Measurements from ENCODE around the gene FAM110D. TPM values are rescaled to one million over a fixed set of nuclear protein-coding genes. Genes with fewer than 3 reads are reported as not detected.

Gene FAM110D
- total and polyA plus RNA-seq, 7 donors, result 1.2 to 2.9 (median 1.4) TPM

GRCh38 chr1:26130695-26131094 is 28.2 kb upstream of the FAM110D start:
- intact Hi-C loops (cut with DNase I), result no loop called here
- Histone ChIP-seq H3K27me3 (ENCODE audit: insufficient read depth in 3 of 3, low read length in 2 of 3) (no peaks in the 10 kb centered on the region), H3K9me3 (no peaks in the 10 kb centered on the region), H3K4me1 (peaks cover 22% of the 10 kb centered on the region), H3K36me3 (ENCODE audit: insufficient read depth in 1 of 2, low read depth in 1 of 2) (no peaks in the 10 kb centered on the region), H3K27ac (no peak overlapping the region), H3K4me3 (no peak overlapping the region)
- DNase-seq (no peak), ATAC-seq (peak in 1 of 4 donors; percentile 38)
- no peak for TF ChIP-seq CTCF (IDR thresholded peaks at IDR 0.05)
- WGBS, 3 donors, result 40 to 50% (median 46%) methylated on average over 1 of the region's 1 CpG

- Histone ChIP-seq H3K36me3 (ENCODE audit: insufficient read depth in 1 of 2, low read depth in 1 of 2) (no peaks in the 10 kb centered on the region), H3K4me1 (peaks cover 12% of the 10 kb centered on the region), H3K9me3 (no peaks in the 10 kb centered on the region), H3K4me3 (no peak overlapping the region), H3K27me3 (ENCODE audit: insufficient read depth in 3 of 3, low read length in 2 of 3) (no peaks in the 10 kb centered on the region), H3K27ac (no peak overlapping the region)
- ATAC-seq (no peak), DNase-seq (no peak)
- 77 to 82% (median 78%) methylated on average over 5 of the region's 5 CpGs for WGBS, 3 donors
- intact Hi-C loops (cut with DNase I), result no loop called here
- no peak for TF ChIP-seq CTCF (IDR thresholded peaks at IDR 0.05)
These were observed 26.6 kb upstream of the FAM110D start for GRCh38 chr1:26132128-26132833.

GRCh38 chr1:26132834-26133167 is 26.1 kb upstream of the FAM110D start:
- intact Hi-C loops (cut with DNase I), result no loop called here
- Histone ChIP-seq H3K27me3 (ENCODE audit: insufficient read depth in 3 of 3, low read length in 2 of 3) (no peaks in the 10 kb centered on the region), H3K4me1 (peaks cover 7% of the 10 kb centered on the region), H3K36me3 (ENCODE audit: insufficient read depth in 1 of 2, low read depth in 1 of 2) (no peaks in the 10 kb centered on the region), H3K27ac (no peak overlapping the region), H3K4me3 (no peak overlapping the region), H3K9me3 (no peaks in the 10 kb centered on the region)
- no peak for ATAC-seq
- 97 to 99% (median 98%) methylated on average over 2 of the region's 2 CpGs for WGBS, 3 donors
- DNase-seq, result no peak
- TF ChIP-seq CTCF (IDR thresholded peaks at IDR 0.05), result no peak

GRCh38 chr1:26134466-26134865 is 24.4 kb upstream of the FAM110D start:
- no peaks in the 10 kb centered on the region for H3K36me3 ChIP-seq (ENCODE audit: insufficient read depth in 1 of 2, low read depth in 1 of 2)
- intact Hi-C loops (cut with DNase I), result no loop called here
- no peaks in the 10 kb centered on the region for H3K4me1 ChIP-seq
- 93 to 98% (median 93%) methylated on average over 3 of the region's 3 CpGs for WGBS, 3 donors
- H3K4me3 ChIP-seq, result no peak overlapping the region
- H3K27ac ChIP-seq, result no peak overlapping the region
- ATAC-seq (no peak), DNase-seq (no peak)
- TF ChIP-seq CTCF (IDR thresholded peaks at IDR 0.05), result no peak
- H3K27me3 ChIP-seq (ENCODE audit: insufficient read depth in 3 of 3, low read length in 2 of 3), result no peaks in the 10 kb centered on the region
- H3K9me3 ChIP-seq, result no peaks in the 10 kb centered on the region

GRCh38 chr1:26138974-26139558 is 19.8 kb upstream of the FAM110D start:
- WGBS, 3 donors, result 56 to 66% (median 58%) methylated on average over 3 of the region's 3 CpGs
- intact Hi-C loops (cut with DNase I), result no loop called here
- Histone ChIP-seq H3K27me3 (ENCODE audit: insufficient read depth in 3 of 3, low read length in 2 of 3) (no peaks in the 10 kb centered on the region), H3K9me3 (no peaks in the 10 kb centered on the region), H3K4me3 (no peak overlapping the region), H3K4me1 (no peaks in the 10 kb centered on the region), H3K27ac (no peak overlapping the region), H3K36me3 (ENCODE audit: insufficient read depth in 1 of 2, low read depth in 1 of 2) (no peaks in the 10 kb centered on the region)
- no peak for DNase-seq
- no peak for TF ChIP-seq CTCF (IDR thresholded peaks at IDR 0.05)
- ATAC-seq, result no peak

Measured in psoas muscle (tissue), 8 donors.